OCI-LY7 (cell line): Measurements from ENCODE around the gene ULBP1. TPM values are rescaled to one million over a fixed set of nuclear protein-coding genes. Genes with fewer than 3 reads are reported as not detected.
"Not testable (repeated sequence)": the region's sequence is repeated elsewhere in the genome, so short reads cannot be mapped to it uniquely, and the experiment has no call there.

Source experiments
- BruUV-seq: library from RNA; stranded (reverse); fragments of 400-500 nt; replicated peaks from 2 replicates; lab custom pipeline; 2021; lab: Mats Ljungman, UMichigan
- CTCF ChIA-PET: fragments of 300-600 bp; sonication (Branson Sonifier 250); formaldehyde crosslinking; loops from one replicate; lab custom pipeline; 2022; ENCODE audit warnings: antibody characterized with exemption; ENCODE audit not compliant: unreplicated experiment; lab: Charles Lee
- POLR2A ChIA-PET: fragments of 300-600 bp; sonication (Branson Sonifier 250); formaldehyde crosslinking; loops from one replicate; lab custom pipeline; 2022; ENCODE audit warnings: antibody characterized with exemption; lab: Charles Lee
- DNase-seq: peaks from one replicate; pipeline ENCODE4 v3.0.0-alpha.2; 2015; ENCODE audit warnings: low spot score
- H2AFZ ChIP-seq: fragments of 200-600 bp; sonication (generic), shearing (Covaris generic); 2 replicates; pipeline ENCODE4 v1.6.1; 2014; ENCODE audit warnings: mild to moderate bottlenecking, antibody characterized with exemption, low read length, moderate library complexity
- H3K27ac ChIP-seq: fragments of 200-600 bp; sonication (generic); 2 replicates; pipeline ENCODE4 v1.5.1; 2014; ENCODE audit warnings: mixed run types, low read depth, mild to moderate bottlenecking, moderate library complexity, low read length, inconsistent platforms; ENCODE audit not compliant: poor library complexity, severe bottlenecking
- H3K36me3 ChIP-seq: fragments of 200-600 bp; sonication (generic); 2 replicates; pipeline ENCODE4 v1.6.1; 2014; ENCODE audit warnings: mild to moderate bottlenecking, antibody characterized with exemption, low read length, moderate library complexity, mixed read lengths; ENCODE audit not compliant: insufficient read depth
- H3K4me1 ChIP-seq: fragments of 200-600 bp; sonication (generic); 2 replicates; pipeline ENCODE4 v1.5.1; 2014; ENCODE audit warnings: mild to moderate bottlenecking, low read length; ENCODE audit not compliant: insufficient read depth, poor library complexity, severe bottlenecking
- H3K4me2 ChIP-seq: fragments of 200-600 bp; sonication (generic); 2 replicates; pipeline ENCODE4 v1.6.1; 2014; ENCODE audit warnings: mild to moderate bottlenecking, low read length
- H3K4me3 ChIP-seq: fragments of 200-600 bp; sonication (generic); 2 replicates; pipeline ENCODE4 v1.5.1; 2014; ENCODE audit warnings: mild to moderate bottlenecking, low read depth, low read length; ENCODE audit not compliant: poor library complexity, severe bottlenecking
- H3K79me2 ChIP-seq: fragments of 200-600 bp; sonication (generic); 2 replicates; pipeline ENCODE4 v1.6.1; 2016; ENCODE audit warnings: low read depth, mild to moderate bottlenecking, low read length, moderate library complexity, mixed read lengths; ENCODE audit not compliant: insufficient read depth
- H3K9me2 ChIP-seq: fragments of 200-600 bp; sonication (generic); 2 replicates; pipeline ENCODE4 v1.6.1; 2016; ENCODE audit warnings: mild to moderate bottlenecking, low read length, mixed read lengths; ENCODE audit not compliant: insufficient read depth
- H3K9me3 ChIP-seq: fragments of 200-600 bp; sonication (generic); 2 replicates; pipeline ENCODE4 v1.6.1; 2014; ENCODE audit warnings: mild to moderate bottlenecking, mixed run types, low read length, mixed read lengths
- H4K20me1 ChIP-seq: fragments of 200-600 bp; sonication (generic); 2 replicates; pipeline ENCODE4 v1.6.1; 2014; ENCODE audit warnings: mild to moderate bottlenecking, antibody characterized with exemption, low read length, moderate library complexity, mixed read lengths; ENCODE audit not compliant: insufficient read depth
- EZH2phosphoT487 ChIP-seq: fragments of 200-600 bp; sonication (generic); IDR thresholded peaks from 2 replicates; pipeline ENCODE4 v1.6.1; 2018; ENCODE audit warnings: low read depth, borderline replicate concordance, mild to moderate bottlenecking, mixed run types, antibody characterized with exemption, low read length, moderate library complexity, mixed read lengths
- intact Hi-C: fragments of 100-400 bp; cut with micrococcal nuclease; formaldehyde crosslinking; loops from one replicate; pipeline ENCODE4 v1.10.0; 2022; ENCODE audit not compliant: unreplicated experiment
- total RNA-seq, 2 experiments: library from RNA; depleted of rRNA in 1 of 2; stranded (reverse); fragments of >200 nt in 1 of 2; shearing (Covaris generic) in 1 of 2; gene quantifications; 2 replicates each; pipeline ENCODE4 v1.2.3, GENCODE V29; 2014 to 2022
- TF ChIP-seq, protein P1 (sequence below): fragments of 200-600 bp; sonication (generic); conservative IDR thresholded peaks from 2 replicates; pipeline ENCODE4 v1.5.1; 2014; ENCODE audit warnings: mild to moderate bottlenecking, antibody characterized with exemption, low read length, moderate library complexity, mixed read lengths

ULBP1 gene
- total RNA-seq, 2 experiments from 2014 or later = 0.79 to 2.3 TPM

DNA sequence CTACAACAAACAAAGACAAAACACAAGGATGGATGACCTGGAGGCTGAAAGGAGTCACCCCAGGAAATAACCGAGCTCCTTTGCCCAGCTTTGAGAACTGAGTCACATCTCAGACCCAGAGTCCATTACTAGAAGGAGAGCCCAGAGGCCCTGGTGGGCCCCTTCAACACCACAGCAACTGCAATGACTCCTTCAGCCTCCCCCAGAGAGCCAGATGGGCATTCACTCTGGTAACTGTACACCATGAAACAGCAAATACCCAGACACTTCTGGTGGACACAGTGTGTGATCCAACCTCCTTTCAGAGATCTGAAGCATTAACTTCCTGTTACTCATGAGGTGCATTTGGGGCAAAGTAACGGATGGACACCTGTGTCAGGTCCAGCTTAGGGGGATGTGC lies 39.0 kb downstream of the ULBP1 start:
- H3K4me3 ChIP-seq = no peak overlapping the region
- H3K27ac ChIP-seq = no peak overlapping the region
- no peak overlapping the region for H3K4me2 ChIP-seq
- intact Hi-C loops = no loop called here
- DNase-seq = no peak
- H3K36me3 ChIP-seq = peaks cover 6% of the 10 kb centered on the region; the same call in 1 of the 2 replicates
- H3K9me3 ChIP-seq = no peaks in the 10 kb centered on the region
- no peaks in the 10 kb centered on the region for H3K9me2 ChIP-seq
- H3K4me1 ChIP-seq = peaks cover 24% of the 10 kb centered on the region
- TF ChIP-seq, protein P1, sequence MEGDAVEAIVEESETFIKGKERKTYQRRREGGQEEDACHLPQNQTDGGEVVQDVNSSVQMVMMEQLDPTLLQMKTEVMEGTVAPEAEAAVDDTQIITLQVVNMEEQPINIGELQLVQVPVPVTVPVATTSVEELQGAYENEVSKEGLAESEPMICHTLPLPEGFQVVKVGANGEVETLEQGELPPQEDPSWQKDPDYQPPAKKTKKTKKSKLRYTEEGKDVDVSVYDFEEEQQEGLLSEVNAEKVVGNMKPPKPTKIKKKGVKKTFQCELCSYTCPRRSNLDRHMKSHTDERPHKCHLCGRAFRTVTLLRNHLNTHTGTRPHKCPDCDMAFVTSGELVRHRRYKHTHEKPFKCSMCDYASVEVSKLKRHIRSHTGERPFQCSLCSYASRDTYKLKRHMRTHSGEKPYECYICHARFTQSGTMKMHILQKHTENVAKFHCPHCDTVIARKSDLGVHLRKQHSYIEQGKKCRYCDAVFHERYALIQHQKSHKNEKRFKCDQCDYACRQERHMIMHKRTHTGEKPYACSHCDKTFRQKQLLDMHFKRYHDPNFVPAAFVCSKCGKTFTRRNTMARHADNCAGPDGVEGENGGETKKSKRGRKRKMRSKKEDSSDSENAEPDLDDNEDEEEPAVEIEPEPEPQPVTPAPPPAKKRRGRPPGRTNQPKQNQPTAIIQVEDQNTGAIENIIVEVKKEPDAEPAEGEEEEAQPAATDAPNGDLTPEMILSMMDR = no peak
- no peaks in the 10 kb centered on the region for H4K20me1 ChIP-seq
- H2AFZ ChIP-seq = no peak overlapping the region
- ChIA-PET POLR2A (no interaction called here), CTCF (no interaction called here)
- no TSS peak for BruUV-seq
- no peaks in the 10 kb centered on the region for H3K79me2 ChIP-seq

DNA sequence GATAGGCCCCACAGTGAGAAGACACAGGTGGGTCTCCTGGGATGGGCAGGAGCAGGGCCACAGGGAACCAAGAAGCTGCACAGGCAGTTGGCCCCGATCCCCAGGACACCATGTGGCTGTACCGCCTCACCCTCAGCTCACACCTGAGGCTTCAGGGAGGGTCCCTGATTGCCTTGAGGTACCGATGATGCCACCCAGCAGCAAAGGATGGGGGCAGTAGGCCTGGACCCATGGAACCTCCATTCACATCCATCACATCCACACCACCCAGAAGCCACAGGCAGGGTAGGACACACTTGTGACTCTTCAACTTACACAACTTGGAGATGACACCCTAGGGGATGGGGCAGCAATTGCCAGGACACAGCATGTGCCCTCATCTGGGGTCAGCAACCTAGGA lies 39.9 kb downstream of the ULBP1 start:
- peak overlapping the region; percentile 84 for H3K4me2 ChIP-seq
- H4K20me1 ChIP-seq, DNase-seq, H3K36me3 ChIP-seq, H3K79me2 ChIP-seq, CTCF ChIA-PET, H3K9me3 ChIP-seq, H3K27ac ChIP-seq, intact Hi-C loops, POLR2A ChIA-PET, BruUV-seq, H3K9me2 ChIP-seq, H2AFZ ChIP-seq: not testable (repeated sequence)
- peaks cover 24% of the 10 kb centered on the region for H3K4me1 ChIP-seq
- H3K4me3 ChIP-seq = peak overlapping the region; percentile 70

DNA sequence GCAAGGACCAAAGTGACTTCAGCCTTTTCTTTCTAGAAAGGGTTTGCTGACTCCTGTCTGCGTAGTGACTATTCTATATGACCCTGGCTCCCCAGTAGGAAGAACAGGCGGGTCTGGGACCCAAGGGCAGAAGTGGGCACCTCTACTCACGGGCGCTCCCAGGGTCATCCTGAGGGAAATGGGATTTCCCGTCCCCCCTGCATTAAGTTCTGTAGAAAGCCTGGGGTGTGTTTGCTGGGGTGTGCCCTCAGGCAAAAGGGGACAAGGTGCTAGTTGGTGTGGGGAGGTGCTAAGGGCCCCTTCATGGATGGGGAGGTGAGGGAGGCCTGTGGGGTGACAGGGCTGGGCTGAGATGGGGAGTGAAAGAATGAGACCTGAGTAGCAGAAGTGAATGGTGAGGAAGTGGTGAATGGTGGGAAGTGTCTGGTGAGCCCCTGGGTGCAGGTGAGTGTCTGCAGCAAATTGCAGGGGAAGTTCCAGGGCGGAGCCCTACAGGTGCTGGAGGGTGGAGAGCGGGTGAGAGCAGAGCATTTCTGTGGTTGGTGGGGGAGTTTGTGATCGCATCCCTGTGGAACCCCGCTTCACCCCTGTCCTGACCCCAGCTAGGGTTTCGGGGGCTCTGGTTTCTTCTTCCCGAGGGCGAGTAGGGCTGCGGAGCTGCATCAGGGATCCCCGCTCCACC lies 40.5 kb downstream of the ULBP1 start:
- Histone ChIP-seq H3K4me2 (peak overlapping the region; percentile 84), H4K20me1 (no peaks in the 10 kb centered on the region), H3K27ac (peak overlapping the region; percentile 74), H3K9me3 (no peaks in the 10 kb centered on the region), H3K9me2 (no peaks in the 10 kb centered on the region), H3K36me3 (peaks cover 6% of the 10 kb centered on the region; the same call in 1 of the 2 replicates), H2AFZ (peak overlapping the region; percentile 84), H3K4me3 (peak overlapping the region; percentile 70), H3K79me2 (no peaks in the 10 kb centered on the region), H3K4me1 (peaks cover 24% of the 10 kb centered on the region)
- intact Hi-C loops = loop anchor here (2.0 kb wide), 2 partner anchors 25 to 69 kb away; no protein-coding TSS in a partner anchor
- TF ChIP-seq, protein P1 = no peak; the same call in 1 of the 2 replicates
- no peak for TF ChIP-seq EZH2phosphoT487
- POLR2A ChIA-PET = interaction anchor here (0.7 kb wide), 1 partner anchor 63 kb away, joined by 3 read pairs; no protein-coding TSS in a partner anchor
- DNase-seq = peak; percentile 83
- CTCF ChIA-PET = no interaction called here
- BruUV-seq = TSS peak; percentile 62
